Endothelial cell of hepatic sinusoid (primary cell): ENCODE results near the gene SLC16A6.
"Not testable (repeated sequence)": the region's sequence is repeated elsewhere in the genome, so short reads cannot be mapped to it uniquely, and the experiment has no call there.

Experiments
- in situ Hi-C: cut with HindIII; loops from 2 replicates; pipeline ENCODE4 v1.10.0; 2017; ENCODE audit warnings: low sequenced_read_pairs

The SLC16A6 gene

DNA sequence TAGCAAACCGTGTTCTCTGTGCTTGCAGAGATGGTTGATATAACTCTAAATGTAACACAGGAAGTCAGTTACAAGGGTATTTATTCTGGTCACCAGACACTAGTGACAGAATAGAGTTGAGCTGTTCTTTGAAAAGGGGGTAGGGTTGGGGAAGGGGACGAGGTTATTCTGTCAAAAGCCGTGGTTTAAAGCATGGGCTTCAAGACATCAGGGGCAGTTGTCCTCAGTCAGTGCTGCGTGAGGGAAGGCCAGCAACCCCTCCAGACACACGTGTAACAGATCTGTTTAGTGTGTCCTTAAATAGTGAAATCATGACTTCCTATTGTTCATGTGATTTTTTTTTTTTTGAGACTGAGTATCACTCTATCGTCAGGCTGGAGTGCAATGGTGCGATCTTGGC, 37.5 kb downstream of the SLC16A6 start:
- in situ Hi-C loops, result not testable (repeated sequence)

DNA sequence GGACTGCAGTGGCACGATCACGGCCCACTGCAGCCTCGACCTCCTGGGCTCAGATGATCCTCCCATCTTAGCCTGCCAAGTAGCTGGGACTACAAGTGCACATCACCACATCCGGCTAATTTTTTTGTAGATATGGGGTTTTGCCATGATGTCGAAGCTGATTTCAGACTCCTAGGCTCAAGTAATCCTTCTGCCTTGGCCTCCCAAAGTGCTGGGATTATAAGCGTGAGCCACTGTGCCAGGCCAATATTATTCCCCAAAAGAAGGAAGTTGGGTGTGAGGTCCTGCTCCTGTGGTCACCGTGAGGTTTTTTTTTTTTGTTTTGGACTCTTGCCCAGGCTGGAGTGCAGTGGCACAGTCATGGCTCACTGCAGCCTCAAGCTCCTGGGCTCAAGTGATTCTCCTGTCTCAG, 41.6 kb downstream of the SLC16A6 start:
- in situ Hi-C loops, result no loop called here

DNA sequence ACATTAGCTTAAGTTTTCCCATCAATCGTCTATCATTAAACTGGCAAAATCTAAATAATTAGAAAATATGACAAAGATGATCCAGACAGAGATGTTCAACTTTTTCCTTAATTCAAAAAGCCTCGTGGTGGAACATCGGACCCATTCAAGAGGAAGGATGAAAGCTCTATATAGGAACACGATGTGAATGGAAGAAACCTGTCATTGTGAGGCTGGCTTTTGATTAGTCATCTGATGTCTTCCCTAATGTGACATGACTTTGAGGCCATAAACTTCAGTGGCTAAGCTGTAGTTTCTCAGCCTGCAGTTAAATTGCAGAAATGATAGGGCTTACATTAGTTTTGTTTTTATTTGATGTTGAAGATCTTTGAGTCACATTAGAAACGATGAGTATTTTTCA, 42.0 kb downstream of the SLC16A6 start:
- in situ Hi-C loops, result no loop called here

DNA sequence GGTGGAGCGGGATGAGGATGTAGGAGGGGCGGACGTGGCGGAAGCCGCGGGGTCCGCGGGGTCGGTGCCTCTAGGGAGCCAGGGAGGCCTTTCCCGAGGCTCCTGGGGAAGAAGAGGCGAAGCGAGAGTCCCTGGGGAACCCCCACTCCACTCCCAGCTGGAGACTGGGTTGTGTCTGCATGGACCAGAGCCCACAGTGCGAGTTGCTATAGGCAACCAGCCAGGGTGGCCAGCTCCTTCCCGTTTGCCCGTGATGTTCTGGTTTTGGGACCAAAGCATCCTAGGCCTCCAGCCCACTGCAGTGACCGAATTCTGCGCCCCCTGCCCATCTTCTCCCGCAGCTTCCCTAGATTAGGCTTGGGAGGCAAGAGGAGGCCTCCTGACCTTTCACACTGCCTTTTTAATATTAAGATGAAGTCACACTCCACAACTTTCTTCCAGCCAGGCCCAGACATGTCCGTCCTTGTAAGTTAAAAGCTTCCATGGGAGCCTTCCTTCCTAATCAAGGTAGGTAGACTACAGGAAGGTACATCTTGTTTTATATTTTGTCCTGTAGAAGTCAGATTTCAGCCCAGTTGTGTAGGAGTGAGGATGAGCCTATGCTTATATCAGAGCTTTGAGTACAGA, 42.6 kb downstream of the SLC16A6 start:
- in situ Hi-C loops, result no loop called here

DNA sequence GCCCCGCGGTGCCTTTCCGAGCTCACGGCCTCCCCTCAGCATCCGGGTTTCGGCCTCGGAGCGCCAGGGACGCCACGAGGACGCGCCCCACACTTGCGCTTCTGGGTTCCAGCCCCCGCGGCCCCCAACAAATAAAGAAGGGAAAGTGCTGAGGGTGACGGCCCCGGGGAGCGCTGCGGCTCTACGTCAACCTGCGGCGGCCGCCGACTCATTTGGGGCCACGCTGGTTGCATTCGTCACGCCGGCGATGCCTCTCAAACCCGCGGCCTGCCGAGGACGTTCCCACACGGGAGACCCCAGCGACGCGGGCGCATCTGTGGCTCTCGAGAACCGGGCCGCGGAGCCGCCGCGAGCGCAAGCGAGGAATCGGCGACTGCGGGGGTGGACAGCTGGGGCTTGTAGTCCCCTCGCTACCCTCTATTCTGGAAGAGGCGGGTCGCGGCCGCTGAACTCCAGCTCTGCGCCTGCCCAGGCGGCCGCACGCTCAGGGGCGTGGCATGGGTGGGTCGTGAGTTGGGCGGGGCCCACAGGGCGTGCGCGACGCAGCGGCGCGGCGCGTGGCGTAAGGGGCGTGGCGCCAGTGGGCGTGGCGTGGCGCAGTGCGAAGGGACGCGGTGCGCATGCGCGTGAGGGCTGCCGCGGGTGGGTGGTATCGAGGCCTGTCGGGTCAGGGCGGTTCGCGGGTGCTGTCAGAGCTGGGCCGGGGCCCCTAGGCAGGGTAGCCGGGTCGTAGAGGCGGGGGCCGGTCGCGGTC, 43.3 kb downstream of the SLC16A6 start, which contains the start of gene AMZ2:
Gene AMZ2, plus strand, starts transcription at position 599 of the 754 bp plus-strand sequence. CDS start 2,145 bp downstream, outside the sequence.
- in situ Hi-C loops, result no loop called here

DNA sequence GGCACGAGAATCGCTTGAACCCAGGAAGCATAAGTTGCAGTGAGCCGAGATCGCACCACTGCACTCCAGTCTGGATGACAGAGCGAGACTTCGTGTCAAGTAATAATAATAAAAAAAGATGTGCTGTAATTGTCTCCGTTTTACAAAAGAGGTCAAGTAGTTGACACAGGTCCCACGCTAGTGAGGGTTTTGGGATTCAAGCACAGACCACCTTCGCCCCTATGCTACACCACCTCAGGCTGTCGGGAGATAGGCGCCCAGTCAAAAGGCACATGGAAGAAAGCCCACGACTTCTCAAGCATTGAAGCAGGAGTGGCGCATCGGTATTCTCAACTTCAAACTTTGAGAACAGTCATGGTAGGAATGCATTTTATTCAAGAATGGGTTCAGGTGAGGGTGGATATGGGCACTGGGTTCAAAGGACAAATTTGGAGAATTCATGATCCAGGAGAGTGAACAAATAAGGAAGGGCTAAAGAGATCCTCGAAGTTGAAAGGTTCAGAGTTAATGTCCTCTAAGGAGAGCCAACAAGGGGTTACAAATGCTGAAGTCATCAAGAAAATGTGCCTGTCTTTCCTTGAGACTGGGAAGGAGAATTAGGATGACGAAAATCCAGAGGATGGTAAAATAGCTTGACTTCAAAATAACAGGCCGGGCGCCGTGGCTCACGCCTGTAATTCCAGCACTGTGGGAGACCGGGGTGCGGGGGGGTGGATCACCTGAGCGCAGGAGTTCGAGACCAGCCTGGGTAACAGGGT, 44.5 kb downstream of the SLC16A6 start:
- in situ Hi-C loops, result no loop called here

DNA sequence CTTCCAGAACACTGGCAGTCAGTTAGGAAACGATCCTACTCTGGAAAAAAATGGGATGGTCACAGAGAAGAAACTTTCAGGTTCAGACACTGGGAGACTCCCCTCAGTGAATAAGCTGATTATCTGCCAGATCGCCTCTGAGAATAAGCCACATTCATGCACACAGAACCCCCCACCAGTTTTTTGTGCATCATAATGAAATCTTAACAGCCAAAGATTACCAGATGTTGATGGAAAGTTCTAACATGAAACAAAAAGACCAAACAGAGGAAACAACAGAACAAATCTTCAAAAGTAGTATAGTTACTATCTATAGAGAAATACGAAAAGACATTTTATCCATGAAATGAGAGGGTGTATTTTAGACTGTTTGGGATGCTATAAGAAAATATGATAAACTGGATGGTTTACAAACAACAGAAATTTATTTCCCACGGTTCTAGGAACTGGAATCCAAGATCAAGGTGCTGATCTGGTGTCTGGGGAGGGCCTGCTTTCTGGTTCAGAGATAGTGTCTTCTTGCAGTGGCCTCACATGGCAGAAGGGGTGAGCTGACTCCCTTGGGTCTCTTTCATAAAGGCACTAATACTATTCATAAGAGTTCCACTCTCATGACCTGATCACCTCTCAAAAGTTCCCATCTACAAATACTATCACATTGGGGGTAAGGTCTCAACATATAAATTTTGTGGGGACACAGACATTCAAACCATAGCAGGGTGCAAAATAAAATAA, 51.1 kb downstream of the SLC16A6 start:
- in situ Hi-C loops, result no loop called here

DNA sequence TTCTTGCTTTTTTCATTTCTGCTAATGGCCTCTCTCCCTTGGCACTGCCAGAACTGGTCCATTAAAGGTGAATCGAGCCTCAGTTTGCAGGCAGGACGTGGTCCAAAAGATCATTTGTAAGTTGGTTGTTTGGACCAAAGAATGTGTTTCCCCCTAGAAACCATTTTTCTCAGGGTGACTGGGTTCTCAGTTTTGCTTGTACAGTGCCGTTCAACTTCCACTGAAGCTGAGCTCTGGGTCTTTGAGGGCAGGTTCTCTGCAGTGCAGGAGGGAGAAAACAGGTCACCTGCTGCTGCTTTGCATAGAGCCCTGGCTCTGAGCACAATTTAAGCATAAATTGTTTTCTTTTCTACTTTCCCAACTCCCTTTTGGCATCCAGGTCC, 52.1 kb downstream of the SLC16A6 start:
- in situ Hi-C loops, result no loop called here

DNA sequence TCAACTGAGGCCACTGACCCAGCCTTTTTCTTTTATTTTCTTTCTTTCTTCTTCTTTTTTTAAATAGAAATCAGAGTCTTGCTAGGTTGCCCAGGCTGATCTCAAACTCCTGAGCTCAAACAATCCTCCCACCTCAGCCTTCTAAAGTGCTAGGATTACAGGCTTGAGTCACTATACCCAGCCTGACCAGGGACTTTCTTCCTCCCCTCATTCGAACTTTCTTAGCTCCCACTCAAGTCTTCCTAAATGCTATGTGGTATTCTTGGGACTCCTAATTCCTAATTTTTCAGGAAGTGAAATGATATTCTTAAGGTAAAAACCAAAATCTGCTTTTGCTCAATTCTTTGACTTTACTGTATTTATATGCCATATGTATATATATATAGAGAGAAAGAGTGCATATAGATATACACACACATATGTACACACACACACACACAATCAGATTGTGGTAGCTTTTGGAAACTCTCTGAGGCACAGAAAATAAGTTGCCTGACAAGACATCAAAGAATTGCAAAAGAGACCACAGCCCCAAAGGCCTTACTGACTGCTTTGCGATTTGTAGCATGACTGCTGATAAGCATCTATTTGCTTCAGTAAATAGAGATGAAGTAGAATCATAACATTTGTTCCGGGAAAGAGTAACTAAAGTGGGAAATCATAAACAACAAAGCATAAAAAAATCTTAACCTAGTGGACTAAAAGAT, 52.6 kb downstream of the SLC16A6 start:
- in situ Hi-C loops, result no loop called here

DNA sequence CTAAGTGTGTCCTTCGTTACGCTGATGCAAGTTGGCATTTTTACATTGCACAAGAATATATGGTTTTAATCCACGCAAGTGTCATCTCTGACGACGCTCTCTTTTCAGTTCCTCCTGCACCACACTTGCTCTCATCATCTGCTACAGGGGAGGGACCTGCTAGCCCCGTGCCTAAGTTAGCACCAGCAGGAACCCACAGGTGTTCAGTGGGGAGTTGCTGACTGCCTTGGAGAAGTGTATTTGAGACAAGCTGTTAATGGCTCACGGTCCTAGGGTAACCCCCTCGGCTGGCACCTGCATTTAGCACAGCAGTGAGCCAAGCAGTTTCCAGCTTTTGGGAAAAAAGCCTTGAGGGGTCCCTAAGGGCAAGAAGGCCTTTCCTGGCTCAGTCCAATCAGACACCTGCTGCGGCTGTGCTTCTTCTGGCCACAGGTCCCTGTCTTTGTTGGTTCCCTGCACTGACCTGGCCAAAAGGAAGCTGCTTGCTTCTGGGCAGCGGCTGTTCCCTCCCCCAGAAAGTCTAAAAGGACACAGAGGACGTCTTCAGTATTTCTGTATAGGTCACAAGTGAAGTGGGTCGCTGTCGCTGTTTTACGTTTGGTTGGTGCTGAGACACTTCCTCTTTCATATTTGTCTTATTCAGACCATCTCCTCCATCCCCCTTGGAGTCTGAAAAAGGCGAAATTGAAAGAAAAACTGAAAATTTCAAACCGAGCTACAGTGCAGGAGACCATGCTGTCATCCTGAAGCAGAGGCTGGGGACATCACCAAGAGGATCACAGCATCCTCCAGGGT, 53.4 kb downstream of the SLC16A6 start:
- in situ Hi-C loops, result not testable (repeated sequence)

DNA sequence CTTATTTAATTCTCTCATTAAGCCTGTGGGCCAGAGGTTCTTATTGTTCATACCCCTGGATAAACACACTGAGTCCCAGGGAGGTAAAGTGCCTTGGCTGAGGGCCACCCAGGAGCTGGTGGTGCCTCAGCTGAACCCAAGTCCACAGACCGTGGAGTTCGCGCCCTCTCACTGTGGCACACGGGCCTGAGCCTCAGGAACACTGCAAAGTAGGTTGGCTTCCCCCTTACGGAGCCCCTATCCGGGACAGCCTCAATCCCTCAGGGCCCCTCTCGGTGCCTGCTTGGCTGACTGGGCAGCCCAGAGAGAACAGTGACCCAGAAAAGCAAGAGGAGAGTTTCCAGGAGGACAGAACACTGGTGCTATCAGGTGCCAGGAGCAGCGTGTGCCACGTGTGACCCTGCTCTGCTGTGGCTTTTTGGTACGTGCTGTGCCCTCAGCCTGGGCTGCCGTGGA, 55.6 kb downstream of the SLC16A6 start:
- in situ Hi-C loops, result not testable (repeated sequence)

DNA sequence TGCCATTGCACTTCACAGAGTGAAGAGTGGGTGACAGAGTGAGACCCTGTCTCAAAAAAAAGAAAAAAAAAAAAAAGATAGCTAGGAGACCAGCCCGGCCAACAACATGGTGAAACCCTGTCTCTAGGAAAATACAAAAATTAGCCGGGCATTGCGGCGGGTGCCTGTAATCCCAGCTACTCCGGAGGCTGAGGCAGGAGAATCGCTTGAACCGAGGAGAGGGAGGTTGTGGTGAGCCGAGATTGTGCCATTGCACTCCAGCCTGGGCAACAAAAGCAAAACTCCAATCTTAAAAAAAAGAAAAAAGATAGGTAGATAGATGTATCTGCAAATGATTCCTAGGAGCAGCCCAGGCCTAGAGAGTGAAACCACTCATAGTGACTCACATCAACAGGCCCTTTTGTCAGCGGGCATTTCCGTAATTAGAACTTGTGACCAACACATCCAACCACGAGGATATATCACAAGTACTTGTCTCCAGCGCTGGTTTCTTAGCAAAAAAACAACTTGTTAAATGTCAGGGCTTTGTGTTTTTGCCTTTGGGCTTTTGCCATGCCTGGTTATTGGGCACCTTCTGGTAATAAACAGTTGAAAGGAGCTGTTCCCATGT, 56.1 kb downstream of the SLC16A6 start:
- in situ Hi-C loops, result not testable (repeated sequence)

DNA sequence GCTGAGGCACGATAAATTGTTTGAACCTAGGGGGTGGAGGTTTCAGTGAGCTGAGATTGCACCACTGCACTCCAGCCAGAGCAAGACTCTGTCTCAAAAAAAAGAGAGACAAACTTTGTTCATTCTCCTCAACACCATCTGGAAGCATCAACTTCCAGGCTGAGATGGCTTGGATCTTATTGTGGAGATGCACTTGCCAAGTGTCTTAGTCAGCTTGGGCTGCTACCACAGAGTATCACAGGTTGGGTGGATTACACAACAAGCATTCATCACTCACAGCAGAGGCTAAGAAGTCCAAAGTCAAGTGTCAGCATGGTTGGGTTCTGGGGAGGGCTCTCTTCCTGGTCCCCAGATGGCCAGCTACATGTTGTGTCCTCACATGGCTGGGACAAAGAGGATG, 58.2 kb downstream of the SLC16A6 start:
- in situ Hi-C loops, result not testable (repeated sequence)

DNA sequence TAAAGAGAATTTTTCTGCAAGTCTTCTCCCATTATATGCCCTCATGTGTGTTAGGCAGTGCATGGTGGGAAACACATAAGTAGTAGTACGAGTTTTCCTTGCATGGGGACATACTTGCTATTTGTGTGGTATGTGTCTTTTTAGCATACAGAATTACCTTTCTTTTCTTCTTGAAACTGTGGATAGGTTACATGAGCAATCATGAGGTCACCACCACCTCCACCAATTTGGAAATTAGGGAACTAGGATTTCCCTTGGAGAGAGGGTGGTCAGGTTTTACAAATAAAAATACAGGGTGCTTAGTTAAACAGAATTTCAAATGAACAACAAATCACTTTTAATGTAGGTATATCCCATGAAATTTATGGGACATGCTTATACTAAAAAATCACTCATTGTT, 59.4 kb downstream of the SLC16A6 start:
- in situ Hi-C loops, result no loop called here

DNA sequence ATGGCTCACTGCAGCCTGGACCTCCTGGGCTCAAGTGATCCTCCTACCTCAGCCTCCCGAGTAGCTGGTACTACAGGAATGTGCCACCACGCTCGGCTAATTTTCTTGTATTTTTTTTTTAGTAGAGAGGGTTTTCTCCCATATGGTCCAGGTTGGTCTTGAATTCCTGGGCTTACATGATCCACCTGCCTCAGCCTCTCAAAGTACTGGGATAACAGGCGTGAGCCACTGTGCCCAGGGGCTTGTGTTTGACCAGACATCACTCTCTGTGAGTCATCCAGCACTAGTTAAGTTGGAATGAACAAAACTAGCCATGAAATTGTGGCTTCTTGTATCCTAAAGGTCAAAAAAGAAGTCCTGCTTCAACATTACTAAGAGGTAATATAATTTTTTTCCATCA, 59.8 kb downstream of the SLC16A6 start:
- in situ Hi-C loops, result not testable (repeated sequence)

DNA sequence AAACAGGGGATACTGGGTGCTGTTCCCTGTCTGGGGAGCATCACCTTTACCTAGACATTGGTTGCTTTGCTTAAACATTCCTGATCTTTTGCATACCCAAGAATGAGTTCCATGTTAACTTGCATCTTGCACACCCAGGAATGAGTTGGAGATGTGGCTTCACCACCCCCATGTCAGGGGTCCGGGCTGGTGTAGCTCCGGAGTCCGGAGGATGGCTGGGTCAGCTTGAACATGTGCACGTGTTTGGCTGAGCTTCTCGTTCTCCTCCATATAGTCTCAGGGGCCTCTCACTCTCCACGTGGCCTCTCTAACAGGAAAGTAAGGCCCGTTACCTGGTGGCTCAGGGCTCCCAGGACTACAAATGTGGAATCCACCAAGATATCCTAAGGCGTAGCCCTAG, 61.3 kb downstream of the SLC16A6 start:
- in situ Hi-C loops, result no loop called here

DNA sequence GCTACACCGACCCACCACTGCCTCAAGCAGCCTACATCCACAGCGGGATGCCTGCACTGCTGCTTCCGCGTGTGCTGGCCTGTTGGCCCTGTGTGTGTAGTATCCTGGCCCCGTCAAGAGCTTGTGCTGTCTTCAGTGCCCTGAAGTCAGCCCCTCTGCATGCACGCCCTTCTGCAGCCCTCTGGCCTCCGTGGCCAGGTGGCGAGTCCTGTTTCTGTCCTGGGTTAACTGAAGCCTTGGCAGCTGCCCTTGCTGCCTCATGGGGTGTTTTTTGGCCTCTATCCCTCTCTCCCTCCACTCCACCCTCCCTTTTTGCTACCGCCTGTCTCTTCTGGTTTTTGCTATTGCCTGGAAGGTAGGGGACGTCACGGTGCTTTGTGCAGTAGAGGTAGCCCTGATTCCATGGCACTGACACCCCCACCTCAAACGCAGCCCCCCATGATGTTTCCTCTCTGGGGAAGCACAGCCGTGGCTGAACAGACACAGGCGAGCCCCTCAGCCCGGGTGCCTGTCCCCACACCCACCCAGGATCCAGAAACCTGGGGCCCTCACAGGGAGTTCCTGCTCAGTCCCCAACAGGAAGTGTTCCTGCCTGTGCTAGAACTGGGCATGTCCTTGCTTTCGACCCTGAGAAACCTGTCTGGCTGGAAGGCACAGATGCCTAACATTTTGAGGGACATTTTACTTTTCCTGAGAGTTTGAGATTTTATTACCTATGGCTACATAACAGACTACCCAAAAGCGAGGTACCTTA, 61.9 kb downstream of the SLC16A6 start:
- in situ Hi-C loops, result no loop called here

DNA sequence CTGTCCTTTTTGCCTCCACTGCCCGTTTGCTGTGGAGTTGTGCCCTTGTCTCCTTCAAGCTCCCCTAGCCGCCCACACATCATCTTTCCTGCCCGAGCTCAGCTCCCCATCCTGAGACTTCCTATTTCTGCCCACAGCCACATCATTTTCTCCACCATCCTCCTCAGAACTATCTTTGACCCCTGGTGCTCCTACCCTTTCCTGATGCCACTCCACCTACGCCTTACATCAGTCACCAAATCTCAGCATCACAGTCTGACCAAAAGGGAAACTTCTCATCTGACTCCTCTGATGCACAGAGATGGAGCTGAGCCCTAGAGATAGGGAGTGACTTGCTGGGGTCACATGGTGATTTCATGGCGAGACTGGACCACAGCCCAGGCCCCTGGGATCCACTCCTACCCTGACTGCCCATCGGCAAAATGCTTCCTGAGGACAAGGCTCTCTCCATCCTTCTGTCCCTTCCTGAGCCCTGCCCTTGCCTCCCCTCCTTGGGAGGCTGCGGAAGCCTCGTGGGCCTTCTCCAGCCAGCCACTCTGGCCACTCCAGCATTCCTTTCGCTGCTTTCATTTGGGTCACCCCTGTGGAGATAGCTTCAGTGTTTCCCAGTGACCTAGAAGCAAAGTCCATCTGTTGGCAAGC, 62.8 kb downstream of the SLC16A6 start:
- in situ Hi-C loops, result not testable (repeated sequence)
